GM21737 (cell line): Measurements from ENCODE around the gene TTLL5.

Experiments
- ATAC-seq: cut with Tn5 transposase; IDR thresholded peaks from one replicate; pipeline ENCODE4 v1.9.1; 2021; ENCODE audit warnings: mild to moderate bottlenecking, moderate library complexity; ENCODE audit not compliant: unreplicated experiment

The TTLL5 gene

GRCh38 chr14:75941030-75941429 lies 280.0 kb downstream of the TTLL5 start:
- ATAC-seq, result no peak

- ATAC-seq, result no peak
Measured at GRCh38 chr14:75944607-75945241, 283.7 kb downstream of the TTLL5 start.

- ATAC-seq, result no peak
Measured at GRCh38 chr14:75946785-75947184, 285.7 kb downstream of the TTLL5 start.

GRCh38 chr14:75952489-75952888 lies 291.4 kb downstream of the TTLL5 start:
- ATAC-seq, result no peak

GRCh38 chr14:75959031-75959430 lies 298.0 kb downstream of the TTLL5 start:
- ATAC-seq, result no peak

GRCh38 chr14:75960231-75960630 lies 299.2 kb downstream of the TTLL5 start:
- peak; percentile 79 for ATAC-seq

GRCh38 chr14:75961662-75962061 lies 300.6 kb downstream of the TTLL5 start:
- no peak for ATAC-seq

- ATAC-seq, result no peak
Measured at GRCh38 chr14:75967866-75968265, 306.8 kb downstream of the TTLL5 start.

GRCh38 chr14:75968456-75968855 lies 307.4 kb downstream of the TTLL5 start:
- no peak for ATAC-seq

- no peak for ATAC-seq
Measured at GRCh38 chr14:75969126-75969525, 308.1 kb downstream of the TTLL5 start.

GRCh38 chr14:75969891-75970290 lies 308.8 kb downstream of the TTLL5 start:
- no peak for ATAC-seq

GRCh38 chr14:75970989-75971388 lies 309.9 kb downstream of the TTLL5 start:
- no peak for ATAC-seq

GRCh38 chr14:75971509-75971908 lies 310.5 kb downstream of the TTLL5 start:
- no peak for ATAC-seq

- ATAC-seq, result no peak
Measured at GRCh38 chr14:75972801-75973421, 311.9 kb downstream of the TTLL5 start.

GRCh38 chr14:75976826-75977581 lies 316.0 kb downstream of the TTLL5 start:
- ATAC-seq, result no peak

GRCh38 chr14:75977582-75977943 lies 316.5 kb downstream of the TTLL5 start:
- ATAC-seq, result no peak

GRCh38 chr14:75978249-75978731 lies 317.2 kb downstream of the TTLL5 start:
- no peak for ATAC-seq

GRCh38 chr14:75979071-75979571 lies 318.1 kb downstream of the TTLL5 start:
- ATAC-seq, result no peak

- ATAC-seq, result no peak
Measured at GRCh38 chr14:75979648-75980565, 318.9 kb downstream of the TTLL5 start.

- no peak for ATAC-seq
Measured at GRCh38 chr14:75980856-75981255, 319.8 kb downstream of the TTLL5 start.
